HT1080 (cell line): Measurements from ENCODE around the gene IFFO2. TPM values are rescaled to one million over a fixed set of nuclear protein-coding genes. Genes with fewer than 3 reads are reported as not detected.

Experiments
- DNase-seq: peaks from one replicate; pipeline ENCODE4 v3.0.0-alpha.2; 2015; ENCODE audit warnings: low read depth
- polyA plus RNA-seq, 2 experiments: library from polyadenylated mRNA; depleted of rRNA; stranded (reverse); fragments of >200 nt; gene quantifications; 2 replicates each; pipeline ENCODE4 v1.2.3, GENCODE V29; 2015
- total RNA-seq: library from RNA; depleted of rRNA; stranded (reverse); fragments of >200 nt; shearing (Covaris generic); gene quantifications from 2 replicates; pipeline ENCODE4 v1.2.3, GENCODE V29; 2014; rRNA removed

IFFO2 gene
- 20.1 and 34.6 TPM in 2 replicates for total RNA-seq
- polyA plus RNA-seq (2015; cell fraction: cytosol; rRNA removed) = 20.0 and 27.1 TPM in 2 replicates
- polyA plus RNA-seq (2015; cell fraction: nucleus; rRNA removed) = 42.5 and 49.5 TPM in 2 replicates

DNA sequence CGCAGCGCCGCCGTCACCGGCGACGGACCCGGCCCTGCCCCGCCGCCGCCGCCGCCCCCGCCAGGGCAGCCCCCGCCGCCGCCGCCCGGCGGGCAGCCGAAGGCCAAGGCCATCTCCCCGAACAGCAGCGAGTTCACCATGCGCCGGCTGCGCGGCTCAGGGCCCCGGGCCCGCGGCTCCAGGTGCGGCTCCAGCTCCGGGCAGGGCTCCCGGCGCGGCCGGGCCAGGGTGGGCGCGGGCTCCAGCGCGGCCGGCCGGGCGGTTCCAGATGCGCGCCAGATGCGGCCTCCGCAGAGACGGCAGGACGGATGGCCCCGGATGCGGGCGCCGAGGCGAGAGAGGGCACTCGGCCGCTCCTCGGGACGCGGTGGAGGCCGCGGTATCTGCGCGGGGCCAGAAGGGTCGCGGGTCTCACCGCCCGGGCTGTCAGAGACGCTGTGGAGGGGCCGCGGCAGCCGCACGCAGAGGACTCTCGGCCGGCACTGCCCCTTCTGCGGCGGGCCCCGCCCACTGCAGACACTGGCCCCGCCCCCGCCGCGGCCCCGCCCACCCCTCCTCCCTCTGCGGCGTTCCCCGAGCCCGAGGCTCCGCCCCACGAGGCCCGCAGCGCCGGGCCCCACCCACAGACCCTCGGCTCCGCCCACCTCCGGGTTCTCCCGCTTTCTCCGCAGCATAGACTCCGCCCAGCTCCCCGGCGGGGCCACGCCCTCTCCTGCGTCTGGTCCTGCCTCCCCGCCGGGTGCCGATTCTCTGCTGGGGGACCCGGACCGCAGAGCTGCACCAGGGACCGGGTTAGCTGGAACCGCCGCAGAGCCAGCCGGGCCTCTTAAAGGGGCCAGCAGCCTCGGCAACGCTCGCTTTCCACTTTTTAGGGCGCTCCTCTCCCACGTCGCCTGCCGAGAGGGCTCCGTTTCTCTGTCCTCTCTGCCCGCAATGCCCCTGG lies at the start of gene IFFO2:
TSS of gene IFFO2 (minus strand) at position 484 of the 943 bp plus-strand sequence. CDS start at position 140, 344 bp downstream.
- DNase-seq = peak; percentile 87

DNA sequence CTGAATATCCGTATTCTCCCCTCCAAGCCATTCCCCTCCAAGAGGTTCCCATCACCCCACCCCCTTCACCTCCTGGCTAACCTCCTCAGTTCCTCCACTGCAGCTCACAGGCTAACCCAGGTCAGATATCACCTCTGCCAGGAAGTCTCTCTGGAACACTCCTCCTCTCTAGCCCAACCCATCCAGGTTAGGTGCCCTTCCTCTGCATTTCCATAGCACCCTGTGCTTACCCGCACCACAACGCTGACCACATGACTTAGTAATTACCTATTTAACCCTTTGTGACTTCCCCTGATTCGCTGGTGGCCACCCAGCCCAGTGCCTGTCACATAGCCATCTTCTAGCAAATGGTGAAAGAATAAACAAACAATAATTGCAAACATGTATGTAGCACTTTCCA lies 49.5 kb upstream of the IFFO2 start:
- DNase-seq = no peak

DNA sequence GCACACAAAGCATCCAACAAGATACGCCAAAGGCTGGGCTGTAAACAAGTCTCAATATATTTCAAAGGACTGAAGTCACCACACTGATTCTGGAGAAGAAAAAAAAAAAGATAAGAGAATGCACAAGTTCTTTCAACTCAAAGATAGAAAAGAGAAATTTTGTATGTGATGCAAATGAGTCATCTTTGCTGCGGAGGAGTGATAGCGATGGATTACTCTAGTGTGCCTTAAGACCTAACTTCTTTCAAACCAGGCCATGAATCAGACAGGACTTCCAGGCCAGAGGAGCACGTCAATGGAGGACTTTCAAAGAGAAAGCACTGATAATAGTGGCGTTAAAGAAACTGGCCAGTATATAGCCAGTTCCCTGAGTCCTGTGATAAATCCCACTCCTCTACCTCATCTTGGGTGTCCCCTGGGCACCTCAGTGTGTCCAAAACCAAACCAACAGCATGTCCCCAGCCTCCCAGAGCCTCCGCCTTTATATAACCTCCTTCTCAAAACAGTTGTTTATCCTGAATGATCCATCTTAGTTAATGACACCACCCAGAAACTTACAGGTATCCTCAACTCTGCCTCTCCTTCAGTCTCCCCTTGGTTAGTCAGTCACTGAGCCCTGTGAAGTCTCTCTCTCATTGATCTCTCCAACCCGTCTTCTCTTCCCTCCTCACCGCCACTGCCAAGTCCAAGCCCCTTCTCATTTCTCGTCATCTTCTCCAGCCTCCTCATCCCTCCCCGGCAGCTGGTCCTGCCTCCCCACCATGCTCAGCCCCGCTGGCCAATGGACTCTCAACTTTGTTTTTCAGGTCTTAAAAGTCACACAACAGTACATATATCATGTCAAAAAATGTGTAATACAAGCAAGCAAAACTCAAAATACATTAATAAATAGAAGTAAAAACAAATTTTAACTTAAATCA lies 47.2 kb upstream of the IFFO2 start:
- peak; percentile 55 for DNase-seq

DNA sequence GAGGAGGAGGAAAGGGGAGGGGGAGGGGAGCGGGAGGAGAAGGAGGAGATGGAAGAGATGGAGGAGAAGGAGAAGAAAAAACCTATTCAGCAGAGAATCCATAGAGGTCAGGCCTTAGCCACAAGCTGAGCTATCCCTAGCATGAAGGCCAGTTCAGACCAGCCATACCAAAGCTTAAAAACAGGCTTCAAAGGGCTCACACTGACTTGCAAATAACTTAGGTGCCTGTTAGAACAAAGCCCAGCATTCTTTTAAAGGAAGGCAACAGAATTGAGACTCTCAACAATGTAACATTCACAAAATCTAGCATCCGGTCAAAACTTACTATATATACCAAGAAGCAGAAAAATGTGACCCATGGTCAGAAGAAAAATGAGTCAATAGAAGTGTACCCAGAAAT lies 43.6 kb upstream of the IFFO2 start:
- DNase-seq = no peak

DNA sequence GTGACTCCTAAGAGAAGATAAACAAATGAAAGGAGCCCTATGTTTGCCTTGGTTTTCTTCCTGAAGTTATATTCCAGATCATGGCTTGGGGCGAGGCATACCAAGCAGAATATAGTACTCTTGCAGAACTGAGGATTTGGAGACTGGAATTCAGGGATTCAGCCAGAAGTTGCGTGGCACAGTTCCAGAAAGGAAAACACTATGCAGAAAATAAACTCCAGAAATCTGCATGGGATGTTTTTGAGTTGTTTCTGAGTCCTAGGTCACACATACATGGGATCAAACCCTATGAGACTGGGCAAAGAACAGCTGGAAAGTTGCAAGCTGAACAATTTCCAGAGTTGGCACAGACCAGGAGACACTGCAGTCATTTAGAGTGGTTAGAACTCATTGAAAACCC lies 42.9 kb upstream of the IFFO2 start:
- DNase-seq = no peak

DNA sequence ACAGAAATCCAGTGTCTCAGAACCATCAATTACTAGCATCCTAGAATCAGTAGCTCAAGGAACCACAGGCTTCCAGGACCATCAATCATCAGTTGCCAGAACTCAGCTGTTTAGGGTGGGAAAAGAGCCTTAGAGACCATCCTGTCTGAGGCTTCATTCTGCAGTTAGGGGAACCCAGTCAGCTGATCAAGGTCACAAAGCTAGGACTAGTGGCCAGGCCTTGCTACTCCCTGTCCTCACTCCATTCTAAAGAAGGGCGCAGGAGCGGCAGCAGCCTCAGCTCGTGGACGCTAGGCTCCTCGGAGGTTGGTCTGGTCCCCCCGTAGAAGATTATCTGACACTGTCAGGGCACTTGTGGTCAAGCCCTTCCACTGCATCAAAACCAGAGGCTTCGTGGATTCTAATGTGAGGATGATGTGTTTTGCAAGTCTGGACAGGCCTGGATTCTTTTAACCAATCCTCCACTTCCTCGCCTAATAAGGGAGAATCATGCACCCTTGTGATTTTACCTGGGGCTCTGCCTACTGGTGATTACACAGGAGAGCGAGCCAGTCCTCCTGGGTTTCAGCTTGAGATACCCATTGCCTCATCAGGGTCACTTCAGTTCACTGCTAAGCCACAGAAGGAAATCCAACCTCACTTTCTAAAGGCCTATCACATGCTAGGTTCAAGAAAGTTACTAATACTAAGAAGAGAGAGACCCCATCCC lies 41.7 kb upstream of the IFFO2 start:
- DNase-seq = no peak

DNA sequence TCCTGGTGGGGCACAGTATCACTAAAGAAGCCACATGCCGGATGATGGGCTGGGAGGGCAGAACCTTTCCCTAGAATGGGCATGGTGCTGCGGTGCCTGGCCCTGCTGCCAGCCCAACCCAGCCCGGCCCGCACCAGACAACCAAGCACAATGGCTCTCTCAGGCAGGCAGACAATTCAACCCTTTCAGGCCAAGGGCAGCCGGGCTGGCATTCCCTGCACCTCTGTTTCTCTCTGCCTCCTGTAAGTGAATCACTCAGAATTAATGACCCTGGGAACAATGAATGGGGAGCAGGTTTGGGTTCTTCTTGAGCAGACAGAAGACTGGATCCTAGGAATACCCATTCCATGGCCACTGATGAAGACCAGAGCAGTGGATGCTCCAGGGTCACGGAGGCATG lies 41.0 kb upstream of the IFFO2 start:
- no peak for DNase-seq

DNA sequence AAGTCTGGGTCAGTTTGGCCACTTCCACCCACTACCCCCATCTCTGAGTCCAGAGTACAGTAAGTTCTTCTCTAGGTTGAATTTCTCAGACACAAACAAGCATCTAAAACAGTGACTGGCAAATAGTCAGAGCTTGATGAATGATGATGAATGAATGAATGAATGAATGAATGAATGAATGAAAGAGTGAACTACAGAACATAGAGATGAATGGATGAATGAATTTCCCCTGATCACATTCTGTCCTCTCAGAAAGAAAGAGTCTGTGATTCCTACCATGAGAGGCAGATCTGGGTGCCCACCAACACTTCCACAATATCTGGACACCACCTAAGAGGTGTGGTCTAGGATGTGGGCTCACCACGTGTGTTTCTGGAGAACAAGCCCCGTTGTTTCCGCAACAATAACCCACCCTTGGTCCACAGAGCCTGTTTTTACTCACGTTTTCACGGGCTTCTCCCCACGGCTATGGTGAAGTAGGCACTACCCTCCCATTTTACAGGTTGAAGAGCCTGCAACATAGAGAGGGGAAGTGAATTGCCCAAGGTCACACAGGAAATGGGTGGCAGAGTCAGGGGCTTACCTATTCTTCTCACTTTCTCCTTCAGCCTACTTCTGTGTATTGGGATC lies 40.2 kb upstream of the IFFO2 start:
- DNase-seq = no peak

DNA sequence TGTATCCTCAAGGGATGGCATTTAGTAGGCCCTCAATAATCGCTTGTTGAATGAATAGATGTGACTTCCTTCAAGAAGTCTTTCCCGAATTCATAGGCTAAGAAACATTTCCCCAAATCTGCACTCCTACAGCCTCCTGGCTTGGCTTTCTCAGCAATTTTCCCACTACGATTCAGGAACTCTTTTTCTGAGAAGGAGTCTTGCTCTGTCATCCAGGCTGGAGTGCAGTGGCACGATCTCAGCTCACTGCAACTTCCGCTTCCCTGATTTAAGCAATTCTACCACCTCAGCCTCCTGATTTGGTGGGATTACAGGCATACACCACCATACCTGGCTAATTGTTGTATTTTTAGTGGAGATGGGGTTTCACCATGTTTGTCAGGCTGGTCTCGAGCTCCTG lies 37.9 kb upstream of the IFFO2 start:
- DNase-seq = no peak

DNA sequence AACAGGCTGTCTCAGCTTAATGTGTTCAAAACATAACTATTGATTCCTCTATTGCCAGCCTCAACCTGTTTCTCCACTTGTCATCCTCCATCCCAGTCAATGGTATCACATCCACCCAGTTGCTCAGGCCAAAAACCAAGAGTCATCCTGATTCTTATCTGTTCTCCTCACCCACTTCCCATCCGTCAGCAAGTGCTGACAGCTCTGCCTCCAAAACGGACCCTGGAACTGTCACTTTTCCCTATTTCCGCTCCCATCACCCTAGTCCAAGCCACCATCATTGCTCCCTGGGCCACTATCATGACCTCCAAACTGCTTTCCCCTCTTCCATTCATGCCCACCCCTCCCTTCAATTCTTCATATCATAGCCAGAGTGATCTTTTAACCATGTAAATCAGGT lies 36.2 kb upstream of the IFFO2 start:
- DNase-seq = no peak

DNA sequence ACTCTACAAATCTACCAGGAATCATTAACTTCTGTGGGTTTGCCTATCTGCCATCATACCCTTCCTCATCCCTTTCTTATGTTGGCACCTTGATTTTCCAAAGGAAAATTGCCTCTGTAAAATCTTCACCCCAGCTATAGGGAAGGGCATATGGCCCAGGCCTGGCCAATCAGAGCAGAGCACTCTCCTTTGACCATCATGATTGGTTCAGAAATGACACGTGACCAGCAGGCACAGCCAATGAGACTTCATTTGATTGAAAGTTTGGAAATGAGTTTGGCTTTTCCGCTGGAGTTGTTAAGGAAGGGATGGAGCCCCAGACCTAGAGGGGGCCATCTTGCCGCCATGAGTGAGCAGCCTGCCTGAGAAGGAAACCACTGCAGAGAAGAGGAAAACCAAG lies 35.1 kb upstream of the IFFO2 start:
- no peak for DNase-seq

DNA sequence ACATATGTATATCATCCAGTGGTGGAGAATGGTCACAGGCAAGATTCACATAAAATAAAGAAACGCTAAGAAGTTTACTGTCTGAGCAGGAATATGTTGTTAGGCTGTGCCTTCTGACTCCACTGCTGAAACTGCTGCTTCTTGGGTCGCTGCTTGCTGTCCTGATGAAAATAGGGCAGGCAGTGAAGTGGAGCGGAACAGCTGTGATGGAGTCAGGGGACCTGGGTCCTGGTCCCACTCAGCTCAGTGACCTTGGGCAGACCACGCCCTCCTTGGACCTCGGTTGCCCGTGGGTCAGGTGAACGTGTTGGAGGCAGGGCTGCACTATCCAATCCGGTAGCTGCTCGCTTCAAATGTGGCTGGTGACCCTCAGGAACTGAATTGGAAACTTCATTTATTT lies 33.4 kb upstream of the IFFO2 start:
- no peak for DNase-seq

DNA sequence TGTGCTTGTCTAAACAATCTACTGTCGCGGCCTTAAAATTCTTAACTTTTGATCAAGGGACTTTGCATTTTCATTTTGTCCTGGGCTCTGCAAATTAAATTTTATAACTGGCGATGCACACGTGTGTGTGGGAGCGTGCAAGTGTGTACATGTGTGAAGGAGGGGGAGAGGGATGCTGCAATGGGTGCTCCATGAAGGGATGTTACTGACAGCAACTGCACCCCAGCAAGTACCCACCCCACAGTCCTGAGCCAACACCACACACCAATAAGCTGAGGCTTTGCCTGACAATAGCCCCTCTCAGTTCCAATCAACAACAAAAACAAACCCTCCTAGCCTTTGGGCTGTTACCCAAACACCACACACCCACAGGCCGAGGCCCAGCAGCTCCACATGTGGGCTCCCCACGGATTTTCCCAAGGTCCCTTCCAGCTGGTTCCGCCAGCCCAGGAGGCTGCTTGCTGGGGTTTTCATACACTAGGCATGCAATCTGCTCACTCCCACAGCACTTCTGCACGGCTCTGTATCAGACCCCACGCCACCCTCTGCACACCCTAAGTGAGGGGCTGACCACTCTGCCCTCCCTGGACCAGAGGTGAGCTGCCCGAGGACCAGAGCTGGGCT lies 32.8 kb upstream of the IFFO2 start:
- no peak for DNase-seq

DNA sequence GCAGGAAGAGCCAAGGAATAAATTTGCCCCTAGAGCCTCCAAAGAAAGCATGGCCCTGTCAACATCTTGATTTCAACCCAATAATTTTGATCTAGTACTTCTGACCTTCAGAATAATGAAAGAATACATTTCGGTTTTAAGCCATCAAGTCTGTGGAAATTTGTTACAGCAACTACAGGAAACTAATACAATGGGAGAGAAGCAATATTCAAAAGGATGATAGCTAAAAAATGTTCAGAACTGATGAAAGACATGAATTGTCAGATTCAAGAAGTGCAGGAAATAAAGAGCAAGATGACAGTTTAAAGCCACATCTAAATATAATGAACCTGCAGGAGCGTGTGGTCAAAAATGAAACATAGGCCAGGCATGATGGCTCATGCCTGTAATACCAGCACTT lies 24.8 kb upstream of the IFFO2 start:
- no peak for DNase-seq

DNA sequence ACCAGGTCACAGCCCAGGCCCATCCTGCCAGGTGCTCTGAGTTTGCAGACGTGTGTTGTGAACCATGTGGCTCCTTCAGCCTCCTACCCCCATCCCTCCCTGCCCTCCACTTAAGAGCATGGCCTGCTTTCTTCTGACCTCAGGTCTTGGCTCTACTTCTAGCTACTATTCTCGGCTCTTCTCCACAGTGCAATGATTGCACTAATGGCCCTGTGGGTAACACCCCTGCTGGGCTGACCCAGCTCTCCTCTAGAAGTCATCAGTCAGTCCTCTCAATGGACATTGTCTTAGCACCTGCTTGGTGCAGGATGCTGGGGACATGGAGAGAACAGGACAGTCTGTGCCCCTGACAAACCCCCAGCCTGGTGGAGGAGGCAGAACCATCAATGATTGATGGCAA lies 22.2 kb upstream of the IFFO2 start:
- no peak for DNase-seq

DNA sequence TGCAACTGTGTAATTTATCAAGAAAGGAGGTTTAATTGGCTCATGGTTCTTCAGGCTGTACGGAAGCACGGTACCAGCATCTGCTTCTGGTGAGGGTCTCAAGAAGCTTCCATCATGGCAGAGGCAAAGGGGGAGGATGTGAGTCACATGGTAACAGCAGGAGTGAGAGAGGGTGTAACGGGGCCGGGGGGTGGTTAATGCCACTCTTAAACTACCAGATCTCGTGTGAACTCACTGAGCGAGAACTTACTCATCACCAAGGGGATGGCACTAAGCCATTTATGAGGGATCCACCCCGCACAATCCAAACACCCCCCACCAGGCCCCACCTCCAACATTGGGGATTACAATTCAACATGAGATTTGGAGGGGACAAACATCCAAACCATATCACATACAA lies 21.0 kb upstream of the IFFO2 start:
- peak; percentile 44 for DNase-seq

DNA sequence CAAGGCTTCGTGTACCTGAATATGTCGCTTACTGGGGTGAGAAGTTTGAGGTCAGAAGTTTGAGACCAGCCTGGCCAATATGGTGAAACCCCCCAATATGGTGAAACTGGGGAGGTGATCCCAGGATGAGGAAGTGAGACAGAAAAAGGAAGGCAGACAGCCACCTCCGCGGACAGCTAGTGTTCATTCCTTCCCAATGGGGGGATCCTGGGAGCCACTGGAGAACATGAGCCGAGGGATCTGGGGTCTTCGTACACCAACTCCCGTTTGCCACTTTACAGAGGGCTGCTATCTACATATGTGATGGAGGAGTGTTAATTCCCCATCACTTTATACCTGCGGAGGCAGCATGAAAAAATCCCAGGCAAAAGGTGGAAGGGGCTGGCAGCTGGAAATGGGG lies 19.6 kb upstream of the IFFO2 start:
- no peak for DNase-seq

DNA sequence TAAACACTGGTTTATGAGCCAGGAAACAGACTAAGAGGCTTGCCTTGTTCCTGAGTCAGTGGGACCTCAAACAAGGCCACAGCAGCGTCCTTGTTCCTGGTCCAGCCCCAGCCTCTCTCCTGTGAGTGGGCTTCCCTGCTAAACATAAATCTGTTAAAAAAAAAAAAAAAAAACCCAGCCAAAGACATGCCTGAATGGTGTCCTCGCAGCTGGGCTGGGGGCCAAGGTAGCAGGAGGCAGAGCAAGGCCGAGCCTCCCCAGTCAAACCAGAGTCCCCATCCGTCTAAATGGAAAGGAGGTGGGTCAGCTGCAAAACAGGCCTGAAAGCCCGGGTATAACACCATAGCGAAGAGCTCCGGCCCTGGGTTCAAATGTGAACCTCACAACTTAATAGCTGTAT lies 18.1 kb upstream of the IFFO2 start:
- no peak for DNase-seq

DNA sequence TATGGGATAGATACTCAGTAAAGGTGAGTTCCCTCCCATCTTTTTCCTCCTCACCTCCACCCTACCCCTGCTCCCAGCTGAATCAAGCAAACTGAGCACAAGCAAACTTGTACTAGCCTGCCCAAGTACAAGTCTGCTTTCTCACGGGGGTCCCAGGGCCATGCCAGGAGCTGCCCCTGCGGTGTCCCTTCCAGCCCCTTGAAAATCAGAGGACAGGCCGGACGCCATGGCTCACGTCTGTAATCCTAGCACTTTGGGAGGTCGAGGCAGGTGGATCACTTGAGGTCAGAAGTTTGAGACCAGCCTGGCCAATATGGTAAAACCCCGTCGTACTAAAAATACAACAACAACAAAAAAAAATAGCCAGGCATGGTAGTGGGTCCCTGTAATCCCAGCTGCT lies 17.5 kb upstream of the IFFO2 start:
- no peak for DNase-seq

DNA sequence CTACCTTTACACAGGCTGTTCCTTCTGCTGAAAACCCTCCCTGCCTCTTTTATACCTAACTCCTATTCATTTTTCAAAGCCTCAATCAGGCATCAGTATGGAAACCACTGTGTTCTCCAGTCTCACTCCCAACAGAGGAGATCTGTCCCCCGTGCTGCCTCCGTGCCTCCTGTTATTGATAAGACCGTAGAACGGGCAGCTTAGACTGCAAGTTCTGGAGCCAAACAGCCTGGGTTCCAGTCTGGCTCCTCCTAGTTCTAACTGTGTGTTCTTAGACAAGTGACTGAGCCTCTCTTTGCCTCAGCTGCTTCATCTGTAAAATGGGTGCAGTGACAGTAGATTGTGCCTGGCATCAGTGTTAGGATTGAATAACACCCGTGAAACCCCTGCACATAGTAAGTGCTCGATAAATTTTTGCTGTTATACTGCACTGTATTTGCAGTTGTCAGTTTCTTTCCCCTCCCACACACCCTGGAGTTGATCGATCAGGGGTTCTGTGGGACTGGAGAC lies 17.0 kb upstream of the IFFO2 start:
- DNase-seq = no peak
